Lung microvascular endothelial cell (primary cell): Measurements from ENCODE around the gene NDUFAF4. TPM values are rescaled to one million over a fixed set of nuclear protein-coding genes. Genes with fewer than 3 reads are reported as not detected.

Experiments used
- DNase-seq, 2 donors: peaks; one replicate each; pipeline versions ENCODE4 v3.0.0 to v3.0.0-alpha.2; 2010; ENCODE audit warnings: low read depth in 2 of 2
- total RNA-seq: library from RNA; depleted of rRNA; stranded (reverse); fragments of >200 nt; gene quantifications from 2 replicates; pipeline ENCODE4 v1.2.1, GENCODE V29; 2014

Gene NDUFAF4
- 3.7 and 5.6 TPM in 2 replicates for total RNA-seq

GRCh38 chr6:96897396-96898240 is at the start of gene NDUFAF4:
Gene NDUFAF4, minus strand, starts transcription at chr6:96897891. Its CDS starts 90 bp downstream, at chr6:96897801.
- DNase-seq: peak; percentile 96 to 98

GRCh38 chr6:96947055-96947454 is 49.4 kb upstream of the NDUFAF4 start:
- no peak for DNase-seq

- no peak for DNase-seq
Measured at GRCh38 chr6:96943555-96944215, 46.0 kb upstream of the NDUFAF4 start.

- no peak for DNase-seq
Measured at GRCh38 chr6:96942676-96943075, 45.0 kb upstream of the NDUFAF4 start.

- no peak for DNase-seq
Measured at GRCh38 chr6:96940322-96940721, 42.6 kb upstream of the NDUFAF4 start.

- peak; percentile 67 to 95 for DNase-seq
Measured at GRCh38 chr6:96939007-96939805, 41.5 kb upstream of the NDUFAF4 start.

GRCh38 chr6:96934087-96934486 is 36.4 kb upstream of the NDUFAF4 start:
- DNase-seq: no peak

- no peak for DNase-seq
Measured at GRCh38 chr6:96931198-96931597, 33.5 kb upstream of the NDUFAF4 start.

GRCh38 chr6:96929741-96930140 is 32.0 kb upstream of the NDUFAF4 start:
- DNase-seq: no peak

GRCh38 chr6:96927660-96928059 is 30.0 kb upstream of the NDUFAF4 start:
- no peak for DNase-seq

GRCh38 chr6:96926425-96926824 is 28.7 kb upstream of the NDUFAF4 start:
- no peak for DNase-seq

GRCh38 chr6:96925290-96925687 is 27.6 kb upstream of the NDUFAF4 start:
- DNase-seq: no peak

- no peak for DNase-seq
Measured at GRCh38 chr6:96923871-96924493, 26.3 kb upstream of the NDUFAF4 start.

- no peak for DNase-seq
Measured at GRCh38 chr6:96923400-96923799, 25.7 kb upstream of the NDUFAF4 start.

- no peak for DNase-seq
Measured at GRCh38 chr6:96917098-96917497, 19.4 kb upstream of the NDUFAF4 start.

GRCh38 chr6:96913621-96914020 is 15.9 kb upstream of the NDUFAF4 start:
- DNase-seq: no peak

GRCh38 chr6:96911751-96912150 is 14.1 kb upstream of the NDUFAF4 start:
- no peak for DNase-seq

GRCh38 chr6:96911171-96911570 is 13.5 kb upstream of the NDUFAF4 start:
- no peak for DNase-seq

GRCh38 chr6:96909811-96910210 is 12.1 kb upstream of the NDUFAF4 start:
- DNase-seq: peak in 1 of 2 donors; percentile 7

- DNase-seq: peak in 1 of 2 donors; percentile 10
Measured at GRCh38 chr6:96907498-96907897, 9.8 kb upstream of the NDUFAF4 start.

GRCh38 chr6:96900873-96901272 is 3.2 kb upstream of the NDUFAF4 start:
- no peak for DNase-seq
